ENCODE measurements around the gene CAMTA1.

- TF ChIP-seq CTCF (conservative IDR thresholded peaks at IDR 0.05; ENCODE audit: low read length) (no peak), EZH2phosphoT487 (IDR thresholded peaks at IDR 0.05; ENCODE audit: borderline replicate concordance, low read depth, low read length) (no peak)
Measured at GRCh38 chr1:7564137-7564536, 778.9 kb downstream of the CAMTA1 start.
